GM19023 (cell line): Measurements from ENCODE around the gene MRC2.
A peak's percentile ranks its signal among the peaks of the same experiment; 100 is the strongest.
"Not testable (repeated sequence)": the region's sequence is repeated elsewhere in the genome, so short reads cannot be mapped to it uniquely, and the experiment has no call there.

Experiments used
- ATAC-seq: cut with Tn5 transposase; IDR thresholded peaks from one replicate; pipeline ENCODE4 v1.9.1; 2021; ENCODE audit warnings: mild to moderate bottlenecking, moderate library complexity; ENCODE audit not compliant: unreplicated experiment

Gene MRC2

GRCh38 chr17:62698459-62698858 lies 71.0 kb downstream of the MRC2 start:
- not testable (repeated sequence) for ATAC-seq

- no peak for ATAC-seq
Observed at GRCh38 chr17:62700964-62701705, 73.7 kb downstream of the MRC2 start.

GRCh38 chr17:62701706-62702085 lies 74.2 kb downstream of the MRC2 start:
- ATAC-seq = no peak

- ATAC-seq = no peak
Observed at GRCh38 chr17:62702746-62703260, 75.3 kb downstream of the MRC2 start.

GRCh38 chr17:62703261-62703775 lies 75.8 kb downstream of the MRC2 start:
- ATAC-seq = no peak

- peak; percentile 86 for ATAC-seq
Observed at GRCh38 chr17:62703776-62704380, 76.4 kb downstream of the MRC2 start.

- no peak for ATAC-seq
Observed at GRCh38 chr17:62704381-62704971, 77.0 kb downstream of the MRC2 start.

GRCh38 chr17:62705156-62705777 lies 77.8 kb downstream of the MRC2 start:
- ATAC-seq = no peak

- ATAC-seq = no peak
Observed at GRCh38 chr17:62705778-62706597, 78.5 kb downstream of the MRC2 start.

GRCh38 chr17:62706598-62707424 lies 79.3 kb downstream of the MRC2 start:
- no peak for ATAC-seq

- ATAC-seq = no peak
Observed at GRCh38 chr17:62707425-62707739, 79.9 kb downstream of the MRC2 start.

- ATAC-seq = no peak
Observed at GRCh38 chr17:62708587-62708986, 81.1 kb downstream of the MRC2 start.

- ATAC-seq = no peak
Observed at GRCh38 chr17:62712171-62712581, 84.7 kb downstream of the MRC2 start.

- ATAC-seq = no peak
Observed at GRCh38 chr17:62713086-62713881, 85.8 kb downstream of the MRC2 start.

GRCh38 chr17:62714016-62714777 lies 86.7 kb downstream of the MRC2 start:
- no peak for ATAC-seq

- ATAC-seq = no peak
Observed at GRCh38 chr17:62715882-62716390, 88.5 kb downstream of the MRC2 start.

- no peak for ATAC-seq
Observed at GRCh38 chr17:62716834-62717588, 89.5 kb downstream of the MRC2 start.

- no peak for ATAC-seq
Observed at GRCh38 chr17:62717589-62717855, 90.1 kb downstream of the MRC2 start.
